ENCODE measurements around the gene TNFRSF9. TPM values are rescaled to one million over a fixed set of nuclear protein-coding genes. Genes with fewer than 3 reads are reported as not detected.

TNFRSF9 gene
- total and polyA plus RNA-seq, 9 of the 15 experiments (the other 6 are each of a cell fraction or from before 2014, with no cell fraction given): 0.04 to 0.29 (median 0.08) TPM; not detected in 1

DNA sequence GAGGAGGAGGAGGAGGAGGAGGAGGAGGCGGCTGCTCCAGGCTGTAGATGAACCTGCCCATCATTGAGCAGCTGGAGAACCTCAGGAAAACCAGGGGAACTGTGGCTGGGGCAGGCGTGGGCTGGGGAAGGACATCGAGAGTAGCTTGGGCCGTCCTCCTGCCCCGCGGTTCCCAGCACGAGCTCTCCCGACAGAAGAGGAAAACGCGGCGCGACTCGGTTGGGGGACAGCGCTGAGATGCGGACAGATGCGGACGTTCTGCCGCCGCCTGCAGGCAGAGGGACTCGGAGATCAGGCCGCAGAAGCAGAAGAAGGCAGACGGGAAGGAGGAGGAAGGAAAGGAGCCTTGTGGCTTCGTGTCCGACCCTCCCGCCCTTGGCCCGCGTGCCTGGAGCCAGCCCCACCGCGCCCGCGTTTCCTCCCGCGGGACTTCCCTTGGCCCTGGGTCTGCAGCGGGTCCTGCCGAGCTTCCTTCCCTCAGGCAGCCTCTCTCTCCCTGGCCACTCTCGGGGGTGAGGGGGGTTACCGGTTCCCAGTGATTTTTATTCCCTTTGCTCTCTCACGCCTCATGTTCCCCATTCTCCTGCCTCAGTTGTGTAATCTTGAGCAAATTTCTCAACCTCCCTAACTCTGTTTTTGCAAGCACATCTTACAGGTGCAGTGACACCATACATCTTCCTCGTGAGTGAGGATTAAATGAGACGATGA lies 1.7 kb upstream of the TNFRSF9 start (continued):
- peak; percentile 80; the same call in 1 of the 2 replicates for TF ChIP-seq E2F3 (CRISPR knock-in tag; IDR thresholded peaks at IDR 0.05)
- 0 out of 2 replicates have a peak, but pooled peaks have one; percentile 76 for TF ChIP-seq ZNF124 (CRISPR knock-in tag; IDR thresholded peaks at IDR 0.05)
- TF ChIP-seq SUPT5H (IDR thresholded peaks at IDR 0.05): no peak
- no peak for TF ChIP-seq ZNF696 (CRISPR knock-in tag; conservative IDR thresholded peaks at IDR 0.05)
- TF ChIP-seq, protein P1, sequence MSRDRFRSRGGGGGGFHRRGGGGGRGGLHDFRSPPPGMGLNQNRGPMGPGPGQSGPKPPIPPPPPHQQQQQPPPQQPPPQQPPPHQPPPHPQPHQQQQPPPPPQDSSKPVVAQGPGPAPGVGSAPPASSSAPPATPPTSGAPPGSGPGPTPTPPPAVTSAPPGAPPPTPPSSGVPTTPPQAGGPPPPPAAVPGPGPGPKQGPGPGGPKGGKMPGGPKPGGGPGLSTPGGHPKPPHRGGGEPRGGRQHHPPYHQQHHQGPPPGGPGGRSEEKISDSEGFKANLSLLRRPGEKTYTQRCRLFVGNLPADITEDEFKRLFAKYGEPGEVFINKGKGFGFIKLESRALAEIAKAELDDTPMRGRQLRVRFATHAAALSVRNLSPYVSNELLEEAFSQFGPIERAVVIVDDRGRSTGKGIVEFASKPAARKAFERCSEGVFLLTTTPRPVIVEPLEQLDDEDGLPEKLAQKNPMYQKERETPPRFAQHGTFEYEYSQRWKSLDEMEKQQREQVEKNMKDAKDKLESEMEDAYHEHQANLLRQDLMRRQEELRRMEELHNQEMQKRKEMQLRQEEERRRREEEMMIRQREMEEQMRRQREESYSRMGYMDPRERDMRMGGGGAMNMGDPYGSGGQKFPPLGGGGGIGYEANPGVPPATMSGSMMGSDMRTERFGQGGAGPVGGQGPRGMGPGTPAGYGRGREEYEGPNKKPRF (IDR thresholded peaks at IDR 0.05; ENCODE audit: low read depth, low read length): no peak
- no peak for TF ChIP-seq GTF2E2 (tag; IDR thresholded peaks at IDR 0.05)
- TF ChIP-seq, protein P2, sequence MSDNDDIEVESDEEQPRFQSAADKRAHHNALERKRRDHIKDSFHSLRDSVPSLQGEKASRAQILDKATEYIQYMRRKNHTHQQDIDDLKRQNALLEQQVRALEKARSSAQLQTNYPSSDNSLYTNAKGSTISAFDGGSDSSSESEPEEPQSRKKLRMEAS (CRISPR knock-in tag; IDR thresholded peaks at IDR 0.05): peak; percentile 97
- peak; percentile 40; the same call in 1 of the 2 replicates for TF ChIP-seq RB1 (IDR thresholded peaks at IDR 0.05; ENCODE audit: low read depth)
- TF ChIP-seq, protein P3, sequence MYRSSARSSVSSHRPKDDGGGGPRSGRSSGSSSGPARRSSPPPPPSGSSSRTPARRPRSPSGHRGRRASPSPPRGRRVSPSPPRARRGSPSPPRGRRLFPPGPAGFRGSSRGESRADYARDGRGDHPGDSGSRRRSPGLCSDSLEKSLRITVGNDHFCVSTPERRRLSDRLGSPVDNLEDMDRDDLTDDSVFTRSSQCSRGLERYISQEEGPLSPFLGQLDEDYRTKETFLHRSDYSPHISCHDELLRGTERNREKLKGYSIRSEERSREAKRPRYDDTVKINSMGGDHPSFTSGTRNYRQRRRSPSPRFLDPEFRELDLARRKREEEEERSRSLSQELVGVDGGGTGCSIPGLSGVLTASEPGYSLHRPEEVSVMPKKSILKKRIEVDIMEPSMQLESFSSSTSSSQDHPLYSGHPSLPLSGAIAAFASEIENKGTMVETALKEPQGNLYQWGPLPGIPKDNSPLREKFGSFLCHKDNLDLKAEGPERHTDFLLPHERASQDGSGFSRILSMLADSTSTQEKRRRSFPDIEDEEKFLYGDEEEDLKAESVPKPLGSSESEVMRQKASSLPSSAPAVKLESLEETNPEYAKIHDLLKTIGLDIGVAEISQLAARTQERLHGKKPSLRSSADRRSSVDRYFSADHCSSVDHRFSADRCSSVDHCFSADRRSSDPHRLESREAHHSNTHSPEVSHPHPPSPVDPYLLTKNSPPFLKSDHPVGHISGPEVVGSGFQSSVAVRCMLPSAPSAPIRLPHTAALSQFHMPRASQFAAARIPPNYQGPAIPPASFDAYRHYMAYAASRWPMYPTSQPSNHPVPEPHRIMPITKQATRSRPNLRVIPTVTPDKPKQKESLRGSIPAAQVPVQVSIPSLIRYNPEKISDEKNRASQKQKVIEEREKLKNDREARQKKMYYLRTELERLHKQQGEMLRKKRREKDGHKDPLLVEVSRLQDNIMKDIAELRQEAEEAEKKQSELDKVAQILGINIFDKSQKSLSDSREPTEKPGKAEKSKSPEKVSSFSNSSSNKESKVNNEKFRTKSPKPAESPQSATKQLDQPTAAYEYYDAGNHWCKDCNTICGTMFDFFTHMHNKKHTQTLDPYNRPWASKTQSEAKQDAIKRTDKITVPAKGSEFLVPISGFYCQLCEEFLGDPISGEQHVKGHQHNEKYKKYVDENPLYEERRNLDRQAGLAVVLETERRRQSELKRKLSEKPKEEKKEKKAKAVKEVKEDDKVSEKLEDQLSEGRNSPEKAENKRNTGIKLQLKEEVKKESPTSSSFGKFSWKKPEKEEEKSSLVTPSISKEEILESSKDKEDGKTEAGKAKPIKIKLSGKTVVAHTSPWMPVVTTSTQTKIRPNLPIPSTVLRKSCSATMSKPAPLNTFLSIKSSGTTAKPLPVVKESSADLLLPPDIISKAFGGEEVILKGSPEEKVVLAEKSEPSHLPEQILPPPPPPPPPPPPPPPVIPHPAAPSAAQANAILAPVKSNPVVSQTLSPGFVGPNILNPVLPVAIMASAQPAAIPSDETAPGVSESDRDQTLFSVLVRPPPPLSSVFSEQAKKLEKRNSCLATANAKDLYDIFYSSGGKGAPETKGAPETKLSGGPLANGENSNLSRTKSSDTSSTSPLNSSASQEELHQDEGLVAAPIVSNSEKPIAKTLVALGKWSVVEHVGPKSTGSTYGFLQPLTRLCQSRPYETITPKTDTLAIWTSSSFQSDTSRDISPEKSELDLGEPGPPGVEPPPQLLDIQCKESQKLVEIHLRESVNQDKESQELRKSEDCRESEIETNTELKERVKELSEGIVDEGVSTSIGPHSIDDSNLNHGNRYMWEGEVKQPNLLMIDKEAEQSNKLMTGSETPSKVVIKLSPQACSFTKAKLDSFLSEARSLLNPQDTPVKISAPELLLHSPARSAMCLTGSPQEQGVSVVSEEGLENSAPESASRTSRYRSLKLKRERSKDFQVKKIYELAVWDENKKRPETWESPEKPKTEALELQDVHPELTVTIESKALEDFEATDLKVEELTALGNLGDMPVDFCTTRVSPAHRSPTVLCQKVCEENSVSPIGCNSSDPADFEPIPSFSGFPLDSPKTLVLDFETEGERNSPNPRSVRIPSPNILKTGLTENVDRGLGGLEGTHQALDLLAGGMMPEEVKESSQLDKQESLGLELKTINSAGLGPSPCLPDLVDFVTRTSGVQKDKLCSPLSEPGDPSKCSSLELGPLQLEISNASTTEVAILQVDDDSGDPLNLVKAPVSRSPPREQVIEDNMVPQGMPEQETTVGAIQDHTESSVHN (IDR thresholded peaks at IDR 0.05; ENCODE audit: borderline replicate concordance in 1 of 2, low read depth in 1 of 2): no peak
- no peak for TF ChIP-seq TAF15 (IDR thresholded peaks at IDR 0.05; ENCODE audit: low read depth, low read length)
- TF ChIP-seq, protein P4, sequence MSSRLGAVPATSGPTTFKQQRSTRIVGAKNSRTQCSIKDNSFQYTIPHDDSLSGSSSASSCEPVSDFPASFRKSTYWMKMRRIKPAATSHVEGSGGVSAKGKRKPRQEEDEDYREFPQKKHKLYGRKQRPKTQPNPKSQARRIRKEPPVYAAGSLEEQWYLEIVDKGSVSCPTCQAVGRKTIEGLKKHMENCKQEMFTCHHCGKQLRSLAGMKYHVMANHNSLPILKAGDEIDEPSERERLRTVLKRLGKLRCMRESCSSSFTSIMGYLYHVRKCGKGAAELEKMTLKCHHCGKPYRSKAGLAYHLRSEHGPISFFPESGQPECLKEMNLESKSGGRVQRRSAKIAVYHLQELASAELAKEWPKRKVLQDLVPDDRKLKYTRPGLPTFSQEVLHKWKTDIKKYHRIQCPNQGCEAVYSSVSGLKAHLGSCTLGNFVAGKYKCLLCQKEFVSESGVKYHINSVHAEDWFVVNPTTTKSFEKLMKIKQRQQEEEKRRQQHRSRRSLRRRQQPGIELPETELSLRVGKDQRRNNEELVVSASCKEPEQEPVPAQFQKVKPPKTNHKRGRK (tag; IDR thresholded peaks at IDR 0.05): peak; percentile 90
- no peak for TF ChIP-seq HOXB6 (CRISPR knock-in tag; IDR thresholded peaks at IDR 0.05; ENCODE audit: borderline replicate concordance)
- no peak for TF ChIP-seq MCM2 (IDR thresholded peaks at IDR 0.05; ENCODE audit: low read depth)
- TF ChIP-seq, protein P5, sequence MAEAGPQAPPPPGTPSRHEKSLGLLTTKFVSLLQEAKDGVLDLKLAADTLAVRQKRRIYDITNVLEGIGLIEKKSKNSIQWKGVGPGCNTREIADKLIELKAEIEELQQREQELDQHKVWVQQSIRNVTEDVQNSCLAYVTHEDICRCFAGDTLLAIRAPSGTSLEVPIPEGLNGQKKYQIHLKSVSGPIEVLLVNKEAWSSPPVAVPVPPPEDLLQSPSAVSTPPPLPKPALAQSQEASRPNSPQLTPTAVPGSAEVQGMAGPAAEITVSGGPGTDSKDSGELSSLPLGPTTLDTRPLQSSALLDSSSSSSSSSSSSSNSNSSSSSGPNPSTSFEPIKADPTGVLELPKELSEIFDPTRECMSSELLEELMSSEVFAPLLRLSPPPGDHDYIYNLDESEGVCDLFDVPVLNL (CRISPR knock-in tag; IDR thresholded peaks at IDR 0.05; ENCODE audit: low read depth): peak; percentile 66; the same call in 1 of the 2 replicates

Data from K562 (cell line).